Measurements from ENCODE around the gene ZNF180.
"Not testable (repeated sequence)": the region's sequence is repeated elsewhere in the genome, so short reads cannot be mapped to it uniquely, and the experiment has no call there.

ZNF180 gene

DNA sequence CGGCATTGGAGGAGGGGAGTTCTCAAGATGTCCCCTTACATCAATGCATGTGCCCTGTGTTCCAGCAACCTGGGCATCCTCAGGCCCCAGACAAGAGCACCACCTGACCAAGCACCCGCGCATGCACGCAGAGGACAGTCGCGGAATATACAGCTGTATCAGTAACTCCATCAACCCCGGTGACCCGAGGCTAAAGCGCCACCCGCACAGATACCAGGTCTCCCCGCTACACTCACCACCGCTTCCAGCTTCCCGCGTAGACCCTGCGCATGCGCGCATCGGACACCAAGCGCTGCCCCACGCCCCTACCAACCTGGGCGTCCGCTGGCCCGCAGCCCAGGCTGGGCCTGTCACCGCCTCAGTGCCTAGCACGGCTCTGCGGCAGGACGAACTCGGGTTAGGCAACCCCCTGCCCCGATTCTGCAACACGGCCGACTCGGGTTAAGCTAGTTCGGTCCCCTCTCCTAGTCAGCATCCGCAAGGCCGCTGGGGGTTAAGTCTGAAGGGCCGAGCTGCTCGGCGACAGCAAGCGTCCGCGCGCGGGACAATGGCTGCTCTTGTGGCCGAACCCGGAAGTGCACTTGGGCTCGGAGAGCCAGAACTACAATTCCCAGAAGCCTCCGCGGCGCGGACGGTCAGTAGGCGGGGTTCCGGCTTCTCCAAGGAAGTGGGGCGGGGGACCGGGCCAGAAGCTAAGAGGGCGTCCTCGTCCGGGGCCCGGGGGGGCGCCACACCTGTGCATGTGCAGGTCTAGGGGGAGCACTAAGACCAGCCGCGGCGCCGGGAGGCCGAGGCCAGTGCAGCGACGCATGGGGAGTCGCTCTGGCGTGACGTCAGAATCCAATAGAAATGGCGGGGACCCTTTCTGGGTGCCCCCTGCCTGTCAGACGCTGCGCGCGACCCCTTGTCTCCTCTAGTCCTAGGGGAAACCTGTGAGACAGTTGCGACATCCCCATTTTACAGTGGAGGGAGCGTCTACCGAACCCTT, at the start of gene ZNF180:
Gene ZNF180 (minus strand): TSS at position 561 of the 988 bp plus-strand sequence. CDS start 3,188 bp downstream, outside the sequence.
- peak; percentile 93 for DNase-seq (ENCODE audit: low spot score)

DNA sequence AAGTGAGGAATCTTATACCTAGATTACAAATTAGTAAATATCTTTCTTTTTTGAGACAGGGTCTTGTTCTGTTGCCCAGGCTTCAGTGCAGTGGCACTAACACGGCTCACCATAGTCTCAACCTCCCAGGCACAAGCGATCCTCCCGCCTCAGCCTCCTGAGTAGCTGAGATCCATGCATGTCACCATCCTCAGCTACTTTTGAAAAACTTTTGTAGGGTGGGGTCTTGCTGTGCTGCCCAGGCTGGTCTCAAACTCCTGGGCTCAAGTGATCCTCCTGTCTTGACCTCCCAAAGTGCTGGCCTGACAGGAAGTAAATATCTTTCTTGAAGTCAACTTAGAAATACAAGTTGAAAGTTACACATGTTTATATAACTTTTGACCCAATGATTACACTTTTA, 49.2 kb upstream of the ZNF180 start:
- no peak for DNase-seq (ENCODE audit: low spot score)

DNA sequence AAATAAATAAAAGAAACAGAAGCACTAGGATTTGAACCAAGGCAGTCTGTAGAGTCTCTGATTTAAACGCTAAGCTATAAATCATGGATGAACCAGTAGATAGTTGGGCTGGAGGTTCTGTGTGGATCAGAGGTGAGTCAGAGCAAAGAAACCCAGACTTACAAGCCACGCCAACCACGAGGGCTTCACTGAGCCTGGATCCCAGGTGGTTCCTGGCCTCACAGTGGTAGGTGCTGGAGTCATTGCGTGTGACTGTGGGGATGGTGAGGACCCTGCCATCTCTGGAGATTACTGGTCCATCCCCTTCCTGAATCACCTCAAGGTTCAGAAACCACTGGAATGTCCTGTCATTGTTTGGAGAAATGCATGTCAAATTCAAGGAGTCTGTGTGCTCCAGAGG, 48.4 kb upstream of the ZNF180 start:
- DNase-seq (ENCODE audit: low spot score), result peak; percentile 41

DNA sequence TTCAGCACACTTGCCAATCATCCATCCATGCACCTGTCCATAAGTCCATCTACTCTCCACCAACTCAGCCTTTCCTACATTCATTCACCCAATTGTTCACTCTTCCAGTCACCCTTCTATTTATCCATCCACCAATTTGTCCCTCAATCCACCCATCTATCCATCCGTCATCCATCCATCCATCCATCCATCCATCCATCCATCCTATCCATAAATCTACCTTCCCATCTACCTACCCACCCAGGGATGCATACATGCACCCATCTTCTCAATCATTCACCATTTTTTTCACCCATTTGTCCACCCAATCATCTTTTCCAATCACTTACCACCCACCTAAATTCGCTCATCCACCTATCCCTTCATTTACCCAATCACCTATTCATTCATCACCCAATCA, 43.7 kb upstream of the ZNF180 start:
- no peak for DNase-seq (ENCODE audit: low spot score)

DNA sequence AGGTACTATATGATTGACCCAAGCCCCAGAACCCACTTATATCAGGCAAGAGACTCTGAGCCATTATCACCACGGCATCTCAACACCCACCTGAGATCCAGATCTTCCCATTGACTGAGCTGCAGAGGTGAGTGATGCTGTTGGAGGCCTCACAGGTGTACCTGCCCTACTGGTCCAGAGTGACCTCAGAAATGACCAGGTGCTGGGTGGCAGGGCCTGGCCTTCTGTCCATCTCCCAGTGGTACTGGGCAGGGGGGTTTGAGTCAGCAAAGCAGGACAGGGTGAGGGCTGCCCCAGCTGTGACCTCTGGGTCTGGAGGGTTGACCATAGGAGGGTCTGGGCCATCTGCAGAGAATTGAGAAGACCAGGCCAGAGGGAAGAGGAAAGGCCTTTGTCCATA, 42.3 kb upstream of the ZNF180 start:
- DNase-seq (ENCODE audit: low spot score), result no peak

DNA sequence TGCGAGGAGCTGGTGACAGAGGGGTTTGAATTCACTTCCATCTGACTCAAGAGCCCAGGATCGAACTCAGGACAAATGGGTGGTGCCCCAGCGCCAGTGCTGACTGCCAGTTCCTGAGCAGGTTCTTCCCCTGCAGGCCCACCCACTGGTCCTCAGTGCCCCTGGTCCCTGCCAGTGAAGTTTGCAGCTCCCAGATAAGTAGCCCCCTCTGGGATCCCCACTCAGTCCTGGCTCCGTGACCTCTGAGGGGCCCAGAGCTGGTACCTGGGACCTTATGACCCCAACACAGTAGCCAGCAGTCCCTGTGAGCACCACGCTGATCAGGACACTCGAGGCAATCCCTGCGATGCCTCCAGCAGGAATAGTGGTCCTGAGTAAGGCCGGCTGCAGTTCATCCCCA, 40.4 kb upstream of the ZNF180 start:
- no peak for DNase-seq (ENCODE audit: low spot score)

DNA sequence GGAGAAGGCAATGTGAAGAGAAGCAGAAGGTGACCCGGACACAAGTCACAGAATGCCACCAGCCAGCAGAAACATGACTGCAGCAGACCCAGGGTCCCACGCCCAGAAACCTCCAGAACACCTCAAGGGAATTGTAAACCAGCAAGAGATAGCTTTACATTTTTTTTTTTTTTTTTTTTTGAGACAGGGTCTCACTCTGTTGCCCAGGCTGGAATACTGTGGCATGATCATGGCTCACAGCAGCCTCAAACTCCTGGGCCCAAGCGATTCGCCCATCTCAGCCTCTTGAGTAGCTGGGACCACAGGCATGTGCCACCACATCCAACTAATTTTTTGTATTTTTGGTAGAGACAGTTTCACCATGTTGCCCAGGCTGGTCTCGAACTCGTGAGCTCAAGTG, 39.7 kb upstream of the ZNF180 start:
- no peak for DNase-seq (ENCODE audit: low spot score)

DNA sequence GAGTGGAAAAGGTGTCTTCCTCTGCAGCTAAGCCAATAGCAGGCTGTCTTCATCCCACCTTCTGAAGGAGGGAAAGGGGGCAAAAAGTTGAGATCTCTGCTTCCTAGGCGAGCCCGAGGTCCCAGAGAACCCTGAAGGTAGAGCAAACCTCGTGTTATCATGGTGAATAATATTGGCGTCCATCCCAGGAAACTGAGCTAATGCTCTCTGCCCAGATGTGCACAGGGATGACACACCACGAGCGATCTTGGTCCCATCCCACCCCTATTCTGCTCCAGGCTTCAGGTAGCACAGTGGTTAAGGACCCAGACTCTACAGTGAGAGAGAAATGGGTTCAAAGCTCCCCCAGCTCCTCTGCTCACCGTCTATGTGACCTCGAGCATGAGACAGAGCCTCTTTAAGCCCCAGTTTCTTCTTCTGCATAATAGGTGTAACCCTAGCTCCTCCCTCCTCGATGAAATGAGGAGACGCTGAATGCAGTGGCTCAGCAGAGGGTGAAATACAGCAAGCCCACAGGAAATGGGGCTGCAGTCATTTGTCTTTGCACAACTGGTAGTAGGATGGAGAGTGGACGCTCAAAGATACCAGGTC, 39.0 kb upstream of the ZNF180 start:
- no peak for DNase-seq (ENCODE audit: low spot score)

DNA sequence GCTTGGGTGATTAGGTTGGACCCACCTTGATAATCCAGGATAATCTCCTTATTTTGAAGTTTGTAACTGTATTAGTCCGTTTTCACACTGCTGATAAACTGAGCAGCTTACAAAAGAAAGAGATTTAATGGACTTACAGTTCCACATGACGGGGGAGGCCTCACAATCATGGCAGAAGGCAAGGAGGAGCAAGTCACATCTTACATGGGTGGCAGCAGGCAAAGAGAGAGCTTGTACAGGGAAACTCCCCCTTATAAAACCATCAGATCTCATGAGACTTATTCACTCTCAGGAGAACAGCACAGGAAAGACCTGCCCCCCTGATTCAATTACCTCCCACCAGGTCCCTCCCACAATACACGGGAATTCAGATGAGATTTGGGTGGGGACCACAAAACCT, 35.0 kb upstream of the ZNF180 start:
- not testable (repeated sequence) for DNase-seq (ENCODE audit: low spot score)

DNA sequence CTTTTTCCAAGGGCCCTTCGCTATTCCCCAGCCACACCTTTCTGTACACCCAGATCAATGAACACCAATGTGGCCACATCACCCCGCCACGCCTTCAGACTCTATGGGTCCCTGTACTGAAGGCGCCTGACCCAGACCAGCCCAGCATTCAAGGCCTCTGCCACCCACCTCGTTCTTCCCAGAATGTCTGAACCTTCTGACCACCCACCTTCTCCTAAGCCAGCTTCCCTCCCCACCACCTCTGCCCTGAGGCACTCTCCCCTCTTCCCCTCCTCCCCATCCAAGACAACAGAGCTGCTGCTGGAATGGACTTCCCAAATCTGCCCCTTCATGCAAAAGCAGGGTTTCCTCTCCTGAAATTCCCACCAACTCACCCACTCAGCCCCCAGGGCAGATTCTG, 32.5 kb upstream of the ZNF180 start:
- no peak for DNase-seq (ENCODE audit: low spot score)

DNA sequence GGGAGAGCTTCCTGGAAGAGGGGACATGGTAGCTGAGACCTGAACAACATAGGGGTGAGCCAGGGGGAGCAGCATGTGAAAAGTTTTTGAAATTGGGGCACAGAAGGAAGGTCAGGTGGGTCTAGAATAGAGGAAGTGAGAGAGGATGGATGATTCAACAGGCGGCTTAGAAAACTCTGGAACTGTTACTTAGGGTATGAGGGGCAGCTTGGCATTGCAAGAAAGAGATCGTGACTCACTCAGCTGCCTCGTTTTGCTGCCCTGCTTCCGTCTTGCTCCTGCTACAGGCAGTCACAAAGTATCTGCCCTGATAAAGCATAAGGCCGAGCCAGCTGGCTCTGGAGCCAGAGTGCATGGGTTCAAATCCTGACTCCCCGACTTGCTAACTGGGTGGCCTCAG, 30.5 kb upstream of the ZNF180 start:
- DNase-seq (ENCODE audit: low spot score), result no peak

DNA sequence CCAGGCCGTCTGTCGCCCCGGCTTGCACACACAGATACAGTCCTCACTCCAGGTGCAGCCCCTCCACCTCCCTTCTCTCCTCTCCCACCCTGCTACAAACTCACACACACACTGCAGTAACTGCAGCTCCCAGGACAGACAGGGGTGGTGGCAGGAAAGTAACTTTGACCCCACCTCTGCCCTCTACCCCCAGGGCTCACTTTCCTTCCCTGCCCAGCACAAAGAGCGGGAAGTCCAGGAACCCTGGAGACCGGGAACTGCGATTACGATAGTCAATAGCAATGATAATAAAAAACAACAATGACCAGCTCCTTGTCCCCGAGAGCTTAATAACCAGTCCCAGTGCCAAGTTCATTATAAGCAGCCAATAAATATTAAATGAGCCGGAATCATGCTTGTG, 29.2 kb upstream of the ZNF180 start, which contains the start of gene CEACAM20:
Gene CEACAM20 (minus strand): TSS at position 140 of the 400 bp plus-strand sequence. CDS start 166 bp downstream, outside the sequence.
- DNase-seq (ENCODE audit: low spot score), result no peak

DNA sequence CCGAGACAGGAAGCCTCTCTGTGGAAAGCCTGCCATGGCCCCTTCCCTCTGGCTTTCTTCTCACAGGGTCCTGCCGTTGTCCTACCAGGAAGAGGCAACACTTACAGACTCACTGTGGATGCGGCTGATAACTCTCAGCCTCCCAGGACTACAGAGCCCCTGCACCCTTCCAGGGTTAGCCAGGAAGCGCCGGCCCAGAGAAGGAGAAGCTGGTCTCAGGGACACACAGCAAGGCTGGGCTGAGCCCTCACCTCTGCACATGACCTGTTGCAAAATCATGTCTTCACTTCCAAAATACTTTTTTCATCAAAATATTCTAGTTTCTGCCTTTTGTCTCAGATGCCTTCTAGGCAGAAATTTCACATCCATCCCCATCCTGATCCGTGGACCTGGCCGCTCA, 27.2 kb upstream of the ZNF180 start:
- no peak for DNase-seq (ENCODE audit: low spot score)

DNA sequence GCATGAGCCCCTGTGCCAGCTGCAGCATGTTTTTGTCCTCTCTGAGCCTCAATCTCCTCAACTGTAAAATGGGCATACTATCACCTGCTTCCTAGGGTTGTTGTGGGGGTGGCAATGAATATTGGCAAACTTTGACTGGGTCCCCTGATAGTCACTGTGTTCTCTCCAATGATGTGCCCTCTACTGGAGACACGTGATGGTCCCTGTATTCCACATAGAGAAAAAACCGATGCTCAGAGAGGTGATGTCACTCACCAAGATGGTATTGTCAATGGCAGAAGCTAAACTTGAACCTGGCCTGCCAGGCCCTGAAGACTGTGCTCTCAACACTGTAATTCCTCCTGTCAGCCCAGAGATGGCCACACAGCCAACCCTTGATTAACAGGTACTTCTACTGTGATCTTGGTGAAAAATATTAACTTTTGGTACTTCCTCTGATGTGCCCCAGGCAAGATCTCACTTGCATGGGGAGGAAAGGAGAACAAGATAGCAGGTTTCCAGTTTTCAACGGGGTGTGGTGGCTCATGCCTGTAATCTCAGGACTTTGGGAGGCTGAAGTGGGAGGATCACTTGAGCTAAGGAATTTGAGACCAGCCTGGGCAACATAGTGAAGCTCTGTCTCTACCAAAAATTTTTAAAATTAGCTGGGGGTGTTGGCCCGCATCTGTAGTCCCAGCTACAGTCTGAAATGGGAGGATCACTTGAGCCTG, 25.6 kb upstream of the ZNF180 start:
- DNase-seq (ENCODE audit: low spot score), result no peak

DNA sequence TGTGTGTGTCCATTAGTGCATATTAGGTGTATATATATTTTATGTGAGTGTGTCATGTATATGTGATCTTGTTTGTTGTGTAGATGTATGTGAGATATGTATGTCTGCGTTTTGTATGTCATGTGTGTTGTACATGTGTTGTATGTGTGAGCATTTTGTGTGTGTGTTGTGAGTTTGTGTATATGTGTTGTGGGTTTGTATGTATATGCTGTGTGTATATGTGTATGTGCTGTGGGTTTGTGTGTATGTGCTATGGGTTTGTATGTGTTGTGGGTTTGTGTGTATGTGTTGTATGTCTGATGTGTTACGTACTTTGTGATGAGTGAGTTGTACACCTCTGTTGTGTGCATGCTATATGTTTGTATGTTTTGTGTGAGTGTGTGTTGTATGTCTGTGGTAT, 21.0 kb upstream of the ZNF180 start:
- DNase-seq (ENCODE audit: low spot score), result no peak

DNA sequence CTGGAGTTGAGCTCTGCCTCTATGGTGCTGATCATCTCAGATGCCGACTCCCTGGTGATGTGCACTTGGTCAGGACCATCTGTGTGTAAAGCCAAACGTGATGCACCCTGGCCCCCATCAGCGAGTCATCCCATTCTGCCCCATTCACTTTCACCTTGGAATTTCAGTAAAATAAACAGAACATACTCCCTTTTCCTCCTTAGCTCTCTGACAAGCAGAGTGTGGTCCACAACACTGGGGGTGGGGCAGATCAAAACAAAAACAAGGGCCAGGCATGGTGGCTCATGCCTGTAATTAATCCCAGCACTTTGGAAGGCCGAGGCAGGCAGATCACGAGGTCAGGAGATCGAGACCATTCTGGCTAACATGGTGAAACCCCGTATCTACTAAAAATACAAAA, 16.8 kb upstream of the ZNF180 start:
- no peak for DNase-seq (ENCODE audit: low spot score)

DNA sequence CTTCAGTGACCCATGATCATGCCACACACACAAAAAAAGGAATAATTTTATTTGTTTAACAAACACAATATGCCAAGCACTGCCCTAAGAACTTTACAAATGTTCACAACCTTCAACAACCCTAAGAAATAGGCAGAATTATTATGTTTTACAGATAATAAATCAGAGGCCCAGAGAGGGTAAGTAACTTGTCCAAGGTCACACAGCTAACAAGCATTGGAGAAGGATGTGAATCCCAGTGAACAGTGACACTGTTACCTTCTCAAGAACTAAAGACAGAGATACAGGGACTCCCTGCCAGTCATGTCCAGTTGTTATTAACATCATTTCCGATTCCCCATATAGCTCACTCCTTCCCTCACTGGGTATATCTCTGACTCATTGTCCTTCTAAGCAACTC, 15.6 kb upstream of the ZNF180 start:
- DNase-seq (ENCODE audit: low spot score), result no peak

DNA sequence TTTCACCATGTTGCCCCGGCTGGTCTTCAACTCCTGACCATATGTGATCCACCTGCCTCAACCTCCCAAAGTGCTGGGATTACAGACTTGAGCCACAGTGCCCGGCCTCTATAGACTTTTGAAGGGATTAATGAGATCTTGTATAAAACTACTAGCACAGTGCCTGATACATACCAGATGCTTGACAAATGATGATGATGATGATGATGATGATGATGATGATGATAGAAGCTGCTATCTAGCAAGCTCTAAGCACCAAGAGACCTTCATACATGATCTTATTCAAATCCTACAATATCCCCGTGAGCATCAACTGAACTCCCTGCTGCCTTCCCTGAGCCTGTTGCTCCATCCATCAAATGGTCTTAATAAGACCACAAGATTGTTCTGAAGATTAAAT, 14.7 kb upstream of the ZNF180 start:
- no peak for DNase-seq (ENCODE audit: low spot score)

DNA sequence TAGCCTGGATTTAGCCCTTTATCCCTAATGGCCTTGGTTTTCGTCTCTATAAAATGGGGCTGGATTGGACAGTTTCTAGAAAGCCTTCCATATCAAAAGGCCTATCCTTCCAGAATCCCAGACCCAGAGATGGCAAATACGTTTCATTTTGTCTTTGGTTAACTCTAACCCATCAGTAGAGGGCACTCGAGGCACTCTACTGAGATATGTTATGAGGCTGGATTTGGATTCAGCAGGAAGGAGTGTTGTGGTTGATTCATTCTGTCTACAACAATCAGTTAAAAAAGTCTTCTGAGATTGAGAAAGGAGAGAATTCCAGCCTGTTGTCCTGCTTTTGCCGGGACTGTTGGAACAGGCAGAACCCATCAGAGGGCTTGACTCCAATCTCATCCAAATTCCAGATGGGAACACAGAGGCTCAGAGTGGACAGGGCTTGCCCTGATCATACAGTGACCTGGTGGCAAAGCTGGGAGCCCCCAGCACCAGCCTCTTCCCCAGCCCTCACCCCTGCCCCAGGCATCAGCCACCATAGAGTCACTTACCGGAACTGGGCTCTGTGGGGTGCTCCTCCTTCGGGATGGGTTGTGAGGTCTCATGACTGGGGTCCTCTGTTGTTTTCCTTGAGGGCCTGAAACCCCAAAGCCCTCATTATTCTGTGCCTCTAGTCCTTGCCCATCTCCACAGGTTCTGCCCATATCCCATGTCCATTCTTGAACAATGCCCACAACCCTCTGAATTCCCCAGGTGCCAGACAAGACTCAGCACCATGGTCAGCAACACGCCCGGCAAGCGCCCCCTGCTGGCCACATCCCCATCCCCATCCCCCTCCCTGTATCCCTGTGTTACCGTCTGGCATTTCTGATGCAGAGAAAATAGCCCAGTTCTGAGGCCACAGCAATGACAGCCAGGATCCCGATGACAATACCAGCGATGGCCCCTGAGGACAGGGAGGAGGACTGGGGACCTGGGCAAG, 12.3 kb upstream of the ZNF180 start:
- DNase-seq (ENCODE audit: low spot score), result peak; percentile 40

DNA sequence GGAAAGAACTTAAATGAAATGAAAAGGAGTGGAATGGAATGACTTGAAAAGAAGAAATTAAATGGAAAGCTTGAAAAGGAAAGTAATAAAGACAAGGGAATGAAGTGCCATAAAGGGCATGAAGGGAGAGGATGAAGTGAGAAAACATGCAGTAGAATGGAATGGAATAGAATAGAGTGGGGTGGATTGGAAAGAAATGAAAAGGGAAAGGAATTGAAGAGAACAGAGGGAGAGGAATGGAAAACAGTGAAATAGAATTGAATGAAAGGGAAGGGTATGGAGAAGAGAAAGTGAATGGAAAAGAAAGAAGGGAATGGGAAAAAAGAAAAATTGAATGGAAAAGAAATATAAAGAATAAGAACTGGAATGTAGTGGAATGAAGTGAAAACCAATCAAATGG, 9.2 kb upstream of the ZNF180 start:
- DNase-seq (ENCODE audit: low spot score), result no peak

DNA sequence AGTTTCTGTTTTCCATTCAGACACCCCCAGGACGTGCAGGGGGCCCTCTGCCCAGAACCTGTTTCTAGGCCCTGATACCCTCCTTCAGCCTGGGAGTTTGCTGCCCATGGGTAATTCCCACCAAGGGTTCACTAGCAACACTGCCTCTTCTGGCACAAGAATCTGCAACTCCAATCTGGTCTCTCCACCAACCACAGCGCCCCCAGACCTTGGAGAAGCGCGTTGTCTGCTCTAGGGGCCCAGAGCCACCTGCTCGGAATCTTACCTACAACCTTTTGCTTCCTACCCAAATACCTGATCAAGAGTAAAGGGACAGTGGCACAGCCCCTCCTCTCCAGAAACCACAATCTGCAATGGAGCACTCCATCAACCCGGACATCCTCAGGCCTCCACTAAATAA, 763 bp downstream of the ZNF180 start:
- DNase-seq (ENCODE audit: low spot score), result no peak

DNA sequence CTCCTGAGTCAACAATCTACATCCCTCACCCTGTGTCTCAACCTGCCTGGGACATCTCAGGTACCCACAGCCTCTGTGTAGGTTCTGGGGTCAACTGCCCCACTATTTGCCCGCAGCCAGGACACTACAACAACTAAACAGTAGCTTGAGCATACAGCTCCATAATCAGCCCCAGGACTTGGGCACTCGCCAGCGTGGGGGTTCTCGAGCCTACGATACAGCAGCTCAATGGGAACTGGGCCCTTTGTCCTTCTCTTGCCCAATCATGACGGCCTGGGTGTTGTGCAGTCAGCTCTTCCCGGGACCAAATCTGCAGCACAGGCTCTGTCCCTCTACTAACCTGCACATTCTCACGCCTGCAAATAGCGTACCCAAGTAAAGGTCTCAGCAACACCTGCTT, 1.3 kb downstream of the ZNF180 start:
- DNase-seq (ENCODE audit: low spot score), result no peak

Measured in hepatic stellate cell (primary cell).